Neutrophil (primary cell): ENCODE results near the gene TGFB2.
"Not testable (repeated sequence)": the region's sequence is repeated elsewhere in the genome, so short reads cannot be mapped to it uniquely, and the experiment has no call there.

Source experiments
- H3K27ac ChIP-seq: fragments of 200-600 bp; sonication (generic); 2 replicates; pipeline ENCODE4 v1.5.1; 2016; ENCODE audit warnings: mild to moderate bottlenecking, moderate library complexity
- H3K27me3 ChIP-seq: fragments of 200-600 bp; sonication (generic); 2 replicates; pipeline ENCODE4 v1.6.0; 2016; ENCODE audit warnings: mild to moderate bottlenecking
- H3K36me3 ChIP-seq: fragments of 200-600 bp; sonication (generic); 2 replicates; pipeline ENCODE4 v1.5.1; 2017
- H3K4me1 ChIP-seq, 2 experiments: fragments of 200-600 bp in 1 of 2; sonication (generic) in 1 of 2; 1 replicate in 1 of 2; 2 replicates in 1 of 2; pipeline versions ENCODE4 v1.5.1 to v1.6.1; 2013 to 2016; ENCODE audit warnings: low read depth in 1 of 2, low read length in 1 of 2, mild to moderate bottlenecking in 1 of 2, moderate library complexity in 1 of 2; ENCODE audit not compliant: control insufficient read depth in 1 of 2, insufficient read depth in 1 of 2
- H3K4me3 ChIP-seq, 2 experiments: fragments of 200-600 bp in 1 of 2; sonication (generic) in 1 of 2; 1 replicate in 1 of 2; 2 replicates in 1 of 2; pipeline ENCODE4 v1.5.1; 2013 to 2016; ENCODE audit warnings: low read depth in 1 of 2, low read length in 1 of 2, mild to moderate bottlenecking in 1 of 2, moderate library complexity in 1 of 2
- H3K9me3 ChIP-seq: fragments of 200-600 bp; sonication (generic); 2 replicates; pipeline ENCODE4 v1.5.1; 2016
- CTCF ChIP-seq: fragments of 200-600 bp; sonication (generic); IDR thresholded peaks from 2 replicates; pipeline ENCODE4 v1.5.1; 2016; ENCODE audit warnings: antibody characterized with exemption

The TGFB2 gene

DNA sequence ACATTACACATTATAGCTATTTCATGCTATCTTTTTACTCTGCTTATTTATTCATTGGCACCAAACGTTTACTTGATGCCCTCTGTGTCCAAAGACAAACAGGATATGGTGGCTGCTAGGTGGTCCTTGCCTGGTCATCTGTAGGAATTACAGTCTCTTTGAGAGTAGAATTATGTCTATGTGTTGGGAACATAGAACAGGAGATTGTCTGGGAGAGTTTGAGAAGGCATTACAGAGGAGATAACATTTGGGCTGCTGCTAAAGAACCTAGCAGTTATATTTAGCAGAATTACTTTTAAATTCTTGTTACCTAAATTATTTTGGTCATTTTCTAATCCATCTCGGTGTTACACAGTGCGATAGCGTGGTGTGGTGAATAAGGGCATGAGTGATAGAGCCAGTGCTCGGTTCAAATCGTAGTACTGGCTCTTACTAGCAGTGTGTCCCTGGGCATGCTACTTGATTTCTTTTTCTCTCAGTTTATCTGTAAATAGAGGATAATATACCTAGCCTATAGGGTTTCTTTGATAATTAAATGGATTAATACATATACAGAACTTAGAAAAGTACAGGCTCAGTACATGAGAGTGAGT lies 39.6 kb upstream of the TGFB2 start:
- TF ChIP-seq CTCF, result no peak

GRCh38 chr1:218312509-218312908 lies 32.6 kb upstream of the TGFB2 start:
- no peaks in the 10 kb centered on the region for H3K27me3 ChIP-seq
- no peak for TF ChIP-seq CTCF
- H3K9me3 ChIP-seq, result no peaks in the 10 kb centered on the region
- H3K27ac ChIP-seq, result no peak overlapping the region
- no peak overlapping the region for H3K4me3 ChIP-seq
- no peaks in the 10 kb centered on the region for H3K36me3 ChIP-seq
- H3K4me1 ChIP-seq, result no peaks in the 10 kb centered on the region

More for the DNA sequence above, 39.6 kb upstream of the TGFB2 start:
- Histone ChIP-seq H3K27ac (no peak overlapping the region), H3K36me3 (no peaks in the 10 kb centered on the region), H3K4me1 (no peaks in the 10 kb centered on the region), H3K27me3 (no peaks in the 10 kb centered on the region), H3K4me3 (no peak overlapping the region), H3K9me3 (no peaks in the 10 kb centered on the region)

DNA sequence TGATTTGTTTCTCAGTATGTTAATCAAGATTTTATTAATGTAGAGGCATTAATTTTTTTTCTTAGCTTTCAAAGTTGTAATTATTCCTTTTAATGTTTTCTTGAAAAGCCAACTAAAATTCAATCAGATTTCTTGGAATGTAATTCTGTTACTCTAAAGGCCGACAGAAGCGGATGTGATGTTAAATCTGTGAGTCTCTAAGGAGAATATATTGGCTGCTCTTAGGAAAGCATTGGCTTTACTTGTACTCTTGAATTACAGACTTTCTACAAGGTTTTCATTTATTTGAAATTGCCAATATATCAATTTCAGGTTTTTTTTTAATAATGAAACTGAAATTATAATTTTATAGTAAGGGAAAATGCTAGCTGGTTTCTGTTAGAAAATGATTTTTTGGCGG lies 30.8 kb upstream of the TGFB2 start:
- no peaks in the 10 kb centered on the region for H3K27me3 ChIP-seq
- H3K4me3 ChIP-seq, result no peak overlapping the region
- TF ChIP-seq CTCF, result no peak
- no peaks in the 10 kb centered on the region for H3K9me3 ChIP-seq
- H3K27ac ChIP-seq, result no peak overlapping the region
- no peaks in the 10 kb centered on the region for H3K36me3 ChIP-seq
- H3K4me1 ChIP-seq, result no peaks in the 10 kb centered on the region

DNA sequence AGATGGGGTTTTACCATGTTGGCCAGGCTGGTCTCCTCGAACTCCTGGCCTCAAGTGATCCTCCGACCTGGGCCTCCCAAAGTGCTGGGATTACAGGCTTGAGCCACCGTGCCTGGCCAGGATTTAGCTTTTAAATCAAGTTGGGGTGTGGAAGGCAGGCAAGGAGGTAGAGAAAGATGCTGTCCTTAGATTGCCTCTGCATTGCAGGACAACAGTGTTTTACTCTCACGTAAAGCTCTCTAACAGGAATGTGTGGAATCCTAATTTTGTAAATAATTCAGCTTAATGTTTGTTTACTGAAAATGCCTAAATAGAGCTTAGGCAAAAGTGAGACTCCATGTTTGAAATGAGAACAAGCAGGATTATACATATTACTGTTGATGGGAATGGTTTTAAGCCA lies 29.5 kb upstream of the TGFB2 start:
- no peaks in the 10 kb centered on the region for H3K4me1 ChIP-seq
- H3K36me3 ChIP-seq, result no peaks in the 10 kb centered on the region
- no peak for TF ChIP-seq CTCF
- H3K4me3 ChIP-seq, result no peak overlapping the region
- no peaks in the 10 kb centered on the region for H3K27me3 ChIP-seq
- H3K27ac ChIP-seq, result no peak overlapping the region
- H3K9me3 ChIP-seq, result no peaks in the 10 kb centered on the region

GRCh38 chr1:218317061-218317460 lies 28.1 kb upstream of the TGFB2 start:
- Histone ChIP-seq H3K4me3 (no peak overlapping the region), H3K4me1 (no peaks in the 10 kb centered on the region), H3K9me3 (no peaks in the 10 kb centered on the region), H3K27me3 (no peaks in the 10 kb centered on the region), H3K36me3 (no peaks in the 10 kb centered on the region), H3K27ac (no peak overlapping the region)
- no peak for TF ChIP-seq CTCF

GRCh38 chr1:218320182-218320581 lies 25.0 kb upstream of the TGFB2 start:
- not testable (repeated sequence) for H3K36me3 ChIP-seq, H3K27ac ChIP-seq, H3K4me1 ChIP-seq, H3K9me3 ChIP-seq, H3K27me3 ChIP-seq, H3K4me3 ChIP-seq
